ENCODE data around the gene SAPCD1.

GRCh38 chr6:31740397-31741223 is 21.8 kb upstream of the SAPCD1 start:
- TF ChIP-seq, protein P1, sequence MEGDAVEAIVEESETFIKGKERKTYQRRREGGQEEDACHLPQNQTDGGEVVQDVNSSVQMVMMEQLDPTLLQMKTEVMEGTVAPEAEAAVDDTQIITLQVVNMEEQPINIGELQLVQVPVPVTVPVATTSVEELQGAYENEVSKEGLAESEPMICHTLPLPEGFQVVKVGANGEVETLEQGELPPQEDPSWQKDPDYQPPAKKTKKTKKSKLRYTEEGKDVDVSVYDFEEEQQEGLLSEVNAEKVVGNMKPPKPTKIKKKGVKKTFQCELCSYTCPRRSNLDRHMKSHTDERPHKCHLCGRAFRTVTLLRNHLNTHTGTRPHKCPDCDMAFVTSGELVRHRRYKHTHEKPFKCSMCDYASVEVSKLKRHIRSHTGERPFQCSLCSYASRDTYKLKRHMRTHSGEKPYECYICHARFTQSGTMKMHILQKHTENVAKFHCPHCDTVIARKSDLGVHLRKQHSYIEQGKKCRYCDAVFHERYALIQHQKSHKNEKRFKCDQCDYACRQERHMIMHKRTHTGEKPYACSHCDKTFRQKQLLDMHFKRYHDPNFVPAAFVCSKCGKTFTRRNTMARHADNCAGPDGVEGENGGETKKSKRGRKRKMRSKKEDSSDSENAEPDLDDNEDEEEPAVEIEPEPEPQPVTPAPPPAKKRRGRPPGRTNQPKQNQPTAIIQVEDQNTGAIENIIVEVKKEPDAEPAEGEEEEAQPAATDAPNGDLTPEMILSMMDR (IDR thresholded peaks at IDR 0.05; ENCODE audit: low read length) = no peak
- no peak for TF ChIP-seq EZH2phosphoT487 (IDR thresholded peaks at IDR 0.05; ENCODE audit: low read length)
